Stimulated activated CD4-positive, alpha-beta T cell treated with anti-CD3 and anti-CD28 coated beads, Interleukin-4, amount 100 ng/mL, for 1 hour (primary cell): ENCODE data around the gene MEIS1.

ENCODE experiments used
- DNase-seq: peaks from one replicate; pipeline ENCODE4 v3.0.0-alpha.2; 2020

MEIS1 gene

GRCh38 chr2:66445076-66445924 lies 10.4 kb downstream of the MEIS1 start:
- DNase-seq, result no peak

GRCh38 chr2:66445925-66446871 lies 11.3 kb downstream of the MEIS1 start:
- DNase-seq, result no peak

DNA sequence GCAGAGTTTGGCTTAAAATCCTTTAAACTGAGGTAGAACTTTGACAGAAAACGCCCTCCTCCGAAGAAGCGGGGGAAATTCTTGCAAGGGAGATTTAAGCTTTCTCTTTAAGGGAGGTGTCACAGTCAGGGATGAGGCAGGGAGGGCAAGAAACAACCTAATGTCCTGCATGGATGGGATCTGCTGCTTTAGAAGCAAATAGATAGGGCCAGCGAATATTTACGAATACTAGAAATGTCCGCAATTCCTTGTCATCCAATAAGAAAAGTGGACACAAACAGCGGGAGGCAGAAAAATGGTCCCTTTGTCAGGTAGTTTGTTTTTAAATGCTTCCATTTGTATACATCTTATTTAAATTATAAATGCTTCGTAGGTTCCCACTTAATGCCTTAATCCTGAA lies 12.0 kb downstream of the MEIS1 start:
- DNase-seq, result no peak

- DNase-seq, result no peak
Observed at GRCh38 chr2:66447677-66448076, 12.8 kb downstream of the MEIS1 start.

- DNase-seq, result no peak
Observed at GRCh38 chr2:66448136-66448991, 13.4 kb downstream of the MEIS1 start.

DNA sequence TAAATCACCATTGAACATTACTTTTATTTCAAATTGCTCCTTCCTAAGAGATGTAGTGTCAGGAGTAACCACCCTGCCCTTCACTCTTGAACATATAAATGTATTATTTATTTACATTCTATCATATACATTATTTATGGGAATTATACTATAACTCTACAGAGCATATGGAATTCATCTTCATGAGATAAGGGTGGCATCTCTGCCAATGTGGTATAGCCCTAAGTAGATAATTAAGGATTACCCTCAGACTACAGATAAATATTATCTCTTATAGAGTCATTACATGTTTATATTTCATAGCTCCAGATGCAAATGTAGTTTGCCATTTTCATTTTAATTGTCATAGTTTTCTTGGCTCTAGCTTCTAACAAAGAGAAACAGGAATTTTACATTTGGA lies 17.3 kb downstream of the MEIS1 start:
- DNase-seq, result no peak

DNA sequence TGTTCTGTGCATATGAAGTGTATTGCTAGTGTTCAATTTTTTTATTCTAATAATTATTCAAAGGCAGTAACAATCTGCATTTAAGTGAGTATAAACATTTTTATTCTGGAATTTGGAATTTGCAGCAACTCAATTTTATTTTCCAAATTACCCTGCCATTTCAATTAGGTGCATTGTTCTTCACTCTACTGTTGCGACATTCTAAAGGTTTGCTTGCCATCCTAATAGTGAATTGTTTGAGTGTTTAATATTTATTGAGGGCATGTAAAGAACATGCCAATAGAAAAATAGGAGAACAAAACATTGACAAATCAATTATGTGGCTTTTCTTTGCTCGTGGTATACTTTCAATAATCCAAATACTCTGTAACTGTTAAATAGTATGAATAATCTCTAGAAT lies 18.0 kb downstream of the MEIS1 start:
- no peak for DNase-seq

- DNase-seq, result no peak
Observed at GRCh38 chr2:66455490-66455889, 20.6 kb downstream of the MEIS1 start.

DNA sequence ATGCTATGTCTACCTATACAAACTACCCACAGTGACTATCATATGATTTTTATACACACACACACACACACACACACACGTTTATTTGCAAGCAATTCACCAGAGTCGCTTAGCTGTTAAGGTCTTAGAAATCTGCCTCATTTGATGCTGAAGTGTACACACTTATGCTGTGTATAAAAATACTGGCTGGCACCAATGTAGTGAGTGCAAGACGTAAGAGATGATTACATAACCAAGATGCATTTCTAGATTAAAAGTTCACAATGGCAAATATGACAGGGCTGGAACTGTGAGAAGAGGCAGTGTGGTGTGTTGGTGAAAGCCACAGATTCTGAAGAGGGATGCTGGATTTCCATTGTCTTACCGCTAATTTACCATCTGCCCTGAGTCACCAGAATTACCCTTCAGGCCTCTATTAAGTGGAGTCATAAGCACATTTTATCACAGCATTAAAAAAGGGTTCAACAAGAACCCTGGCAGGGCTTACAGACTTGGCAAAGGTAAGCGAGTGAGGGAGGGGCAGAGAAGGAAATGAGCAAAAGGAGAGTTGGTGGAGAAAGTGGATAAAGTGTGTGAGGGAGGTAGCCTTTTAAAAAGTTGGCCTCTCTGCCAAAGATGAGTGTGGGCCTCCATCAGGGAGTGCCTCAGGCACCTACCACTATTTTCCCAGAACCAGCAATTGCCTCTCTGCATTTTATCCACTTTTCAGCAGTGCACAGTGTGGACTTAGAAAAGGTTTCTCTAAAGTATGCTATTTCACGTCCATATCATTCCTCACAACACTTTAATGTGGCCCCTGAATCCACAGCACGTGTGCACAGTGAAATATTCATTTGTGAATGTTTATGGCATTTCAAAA lies 21.5 kb downstream of the MEIS1 start:
- no peak for DNase-seq

GRCh38 chr2:66457545-66457944 lies 22.6 kb downstream of the MEIS1 start:
- DNase-seq, result no peak

- DNase-seq, result no peak
Observed at GRCh38 chr2:66460031-66460430, 25.1 kb downstream of the MEIS1 start.

GRCh38 chr2:66461001-66461663 lies 26.2 kb downstream of the MEIS1 start:
- DNase-seq, result no peak

DNA sequence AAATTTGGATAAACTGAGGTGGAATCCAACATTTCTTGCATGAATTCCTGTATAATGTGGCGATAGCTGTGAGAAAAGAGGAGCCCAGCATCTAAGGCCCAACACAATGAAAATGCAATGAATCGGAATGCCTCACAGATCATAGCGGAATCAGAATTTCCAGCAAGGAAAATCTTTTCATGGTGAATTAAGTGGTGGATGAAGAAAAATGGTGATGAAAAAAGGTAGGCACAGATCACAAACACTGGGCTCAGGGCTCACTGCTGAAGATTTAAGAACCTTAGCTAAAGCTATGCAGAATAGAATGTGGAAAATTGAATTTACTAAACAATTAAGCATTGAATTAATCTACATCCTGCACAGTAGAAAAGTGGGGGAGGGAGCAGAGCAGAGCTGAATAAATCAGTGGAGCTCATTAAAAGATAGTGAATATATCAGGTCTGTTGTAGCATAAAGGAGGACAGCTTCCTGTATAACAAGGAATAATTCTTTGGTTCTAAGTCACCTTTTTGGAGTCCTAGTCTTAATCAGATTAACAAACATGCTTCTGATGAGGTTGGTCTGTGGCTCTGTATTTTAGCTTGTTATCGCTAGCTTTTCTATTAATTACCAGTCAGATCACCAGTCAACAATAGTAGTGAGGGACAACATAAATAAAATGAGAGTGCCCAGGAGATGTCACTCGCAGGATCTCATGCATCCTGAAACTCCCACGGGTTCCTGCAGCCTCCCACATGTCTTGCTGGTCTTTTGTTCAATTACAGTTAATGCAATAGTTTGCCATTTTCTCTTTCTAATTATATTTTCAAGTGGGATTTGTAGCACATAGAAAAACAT lies 27.0 kb downstream of the MEIS1 start:
- DNase-seq, result no peak

DNA sequence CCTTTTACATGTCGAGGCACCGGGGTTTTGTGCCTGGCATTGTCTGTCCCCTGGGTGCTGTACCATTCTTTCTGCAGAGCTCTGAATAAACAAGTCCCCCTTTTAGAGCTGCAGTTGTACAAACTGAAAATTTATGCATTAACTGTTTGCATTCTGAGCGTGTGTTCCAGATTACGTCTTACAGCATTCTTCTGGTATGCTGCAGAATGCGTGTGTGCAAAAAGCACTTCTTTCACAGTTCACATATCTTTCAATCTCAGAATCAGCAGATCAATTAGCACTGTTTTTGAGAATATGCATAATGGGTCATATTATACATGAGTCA lies 27.5 kb downstream of the MEIS1 start:
- no peak for DNase-seq

DNA sequence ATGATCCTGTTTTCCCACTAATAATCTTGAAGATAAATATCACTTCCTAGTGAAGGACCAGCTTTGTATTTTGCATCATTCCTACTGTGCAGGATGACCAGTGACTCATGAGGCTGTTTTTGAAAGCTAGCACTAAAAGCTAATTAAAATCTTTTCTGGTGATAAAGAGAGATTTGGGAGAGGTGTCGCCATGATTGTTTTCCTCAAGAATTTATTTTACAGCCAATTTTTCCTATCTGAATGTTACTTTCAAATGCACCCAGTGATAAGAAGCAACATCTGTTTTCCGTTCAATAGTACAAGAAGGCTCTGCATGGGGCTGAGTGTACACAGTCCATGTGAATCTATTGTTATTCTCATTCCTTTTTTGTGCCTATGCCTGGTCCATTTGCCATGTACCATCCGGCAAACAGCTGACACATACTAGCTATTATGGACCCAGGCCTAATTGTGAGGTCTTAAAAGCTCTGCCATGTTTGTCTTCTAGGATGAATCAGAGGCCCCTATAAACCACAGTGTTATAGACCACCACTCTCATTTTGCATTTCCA lies 28.4 kb downstream of the MEIS1 start:
- DNase-seq, result no peak

- DNase-seq, result no peak
Observed at GRCh38 chr2:66464930-66465637, 30.2 kb downstream of the MEIS1 start.

DNA sequence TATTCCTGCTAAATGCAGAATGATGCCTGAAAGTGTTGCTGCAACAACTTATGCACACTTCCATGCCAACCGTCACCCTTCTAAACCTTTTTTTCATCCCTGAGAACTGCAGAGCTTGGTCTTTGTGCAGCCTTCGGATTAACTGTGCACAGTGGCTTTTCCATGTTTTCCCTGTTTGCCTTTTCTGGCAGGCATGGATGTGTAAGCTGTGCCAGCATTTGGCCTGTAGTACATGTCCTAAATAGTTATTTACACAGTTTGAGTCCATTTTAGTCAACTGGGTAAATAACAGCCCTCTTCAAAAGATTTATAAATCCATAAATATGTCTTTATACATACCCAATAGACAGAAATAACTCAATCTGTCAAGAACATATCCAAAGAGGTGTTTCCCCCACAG lies 31.5 kb downstream of the MEIS1 start:
- DNase-seq, result no peak

- no peak for DNase-seq
Observed at GRCh38 chr2:66467718-66468117, 32.8 kb downstream of the MEIS1 start.

DNA sequence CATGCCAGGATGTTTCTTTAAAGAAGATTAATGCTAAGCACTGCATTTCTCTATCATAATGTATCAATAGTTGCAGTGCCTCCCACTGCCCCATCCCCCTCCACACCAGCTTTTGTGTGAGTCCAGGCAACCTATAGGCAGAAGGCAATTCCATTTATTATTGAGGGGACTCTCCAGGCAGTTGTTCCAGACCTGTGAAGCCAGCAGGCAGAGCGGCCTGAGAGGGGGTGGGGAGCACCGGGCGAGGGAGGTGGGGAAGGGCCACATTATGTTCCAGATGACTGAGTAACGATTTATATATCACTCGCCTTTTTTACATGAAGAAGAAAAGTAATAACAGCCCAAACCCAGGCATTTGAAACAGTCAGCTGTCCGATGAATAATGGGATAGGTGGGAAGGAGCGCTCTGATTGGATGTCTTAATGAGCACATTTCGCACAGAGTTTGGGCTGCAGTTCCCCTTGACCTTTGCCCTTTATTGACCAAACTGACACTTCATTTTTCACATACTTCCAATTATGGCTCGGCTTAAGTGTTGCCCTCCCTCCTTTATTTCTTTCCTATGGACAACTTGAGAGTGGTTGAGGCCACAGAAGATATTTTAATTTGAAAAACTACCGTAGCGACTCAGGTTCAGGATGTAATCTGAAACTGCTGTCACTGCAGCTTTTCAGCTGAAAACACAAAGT lies 34.4 kb downstream of the MEIS1 start:
- no peak for DNase-seq
